ENCODE data around the gene CLEC4C.

GRCh38 chr12:7782055-7782454, 34.9 kb upstream of the CLEC4C start:
- no peak for TF ChIP-seq CTCF (IDR thresholded peaks at IDR 0.05)
- TF ChIP-seq POLR2A (IDR thresholded peaks at IDR 0.05): no peak

All from adrenal gland (tissue), 5 donors.